Caco-2 (cell line): ENCODE results near the gene AAK1. TPM values are rescaled to one million over a fixed set of nuclear protein-coding genes. Genes with fewer than 3 reads are reported as not detected.

Experiments used
- BruUV-seq: library from RNA; stranded (reverse); fragments of 400-500 nt; replicated peaks from 2 replicates; lab custom pipeline; 2021; lab: Mats Ljungman, UMichigan
- CTCF ChIA-PET: fragments of 300-600 bp; sonication (Branson Sonifier 250); formaldehyde crosslinking; loops from one replicate; lab custom pipeline; 2022; ENCODE audit warnings: antibody characterized with exemption; lab: Charles Lee
- POLR2A ChIA-PET: fragments of 300-600 bp; sonication (Branson Sonifier 250); formaldehyde crosslinking; loops from one replicate; lab custom pipeline; 2022; ENCODE audit warnings: antibody characterized with exemption; lab: Charles Lee
- DNase-seq, 2 experiments: peaks; one replicate each; pipeline versions ENCODE4 v3.0.0 to v3.0.0-alpha.2; 2020 to 2022
- H3K27me3 ChIP-seq: replicated peaks from 2 replicates; pipeline ENCODE4 v1.6.0; 2011; ENCODE audit warnings: low read length; ENCODE audit not compliant: control insufficient read depth, insufficient read depth
- H3K36me3 ChIP-seq: 2 replicates; pipeline ENCODE4 v1.5.1; 2011; ENCODE audit warnings: low read length; ENCODE audit not compliant: control insufficient read depth, insufficient read depth
- H3K4me1 ChIP-seq: fragments of 250-450 bp; sonication (Bioruptor Pico); 2 replicates; pipeline ENCODE4 v1.5.1; 2020; ENCODE audit warnings: mild to moderate bottlenecking
- H3K4me3 ChIP-seq: 2 replicates; pipeline ENCODE4 v1.5.1; 2011; ENCODE audit warnings: low read depth, mild to moderate bottlenecking, control low read depth, low read length
- H3K9me3 ChIP-seq: fragments of 250-450 bp; sonication (Bioruptor Pico); 2 replicates; pipeline ENCODE4 v1.5.1; 2020; ENCODE audit warnings: mild to moderate bottlenecking, moderate library complexity
- H3K27ac Mint-ChIP-seq: one replicate; pipeline ENCODE4 v1.8.0; 2022; ENCODE audit warnings: mixed read lengths; ENCODE audit not compliant: unreplicated experiment
- H3K27me3 Mint-ChIP-seq: one replicate; pipeline ENCODE4 v1.8.0; 2022; ENCODE audit warnings: mixed read lengths; ENCODE audit not compliant: insufficient read depth, unreplicated experiment
- H3K36me3 Mint-ChIP-seq: one replicate; pipeline ENCODE4 v1.8.0; 2022; ENCODE audit warnings: mild to moderate bottlenecking, mixed read lengths; ENCODE audit not compliant: insufficient read depth, unreplicated experiment
- H3K4me1 Mint-ChIP-seq: one replicate; pipeline ENCODE4 v1.8.0; 2022; ENCODE audit warnings: low read depth, mixed read lengths; ENCODE audit not compliant: unreplicated experiment
- H3K4me3 Mint-ChIP-seq: one replicate; pipeline ENCODE4 v1.8.0; 2022; ENCODE audit warnings: mild to moderate bottlenecking, moderate library complexity, mixed read lengths; ENCODE audit not compliant: unreplicated experiment
- H3K9me3 Mint-ChIP-seq: one replicate; pipeline ENCODE4 v1.8.0; 2022; ENCODE audit warnings: mixed read lengths; ENCODE audit not compliant: unreplicated experiment
- CTCF ChIP-seq, 2 experiments: fragments of 200-600 bp in 1 of 2; IDR thresholded peaks; 1 replicate in 1 of 2; 2 replicates in 1 of 2; pipeline versions ENCODE4 v1.5.1 to v1.8.0; 2011 to 2022; ENCODE audit warnings: antibody characterized with exemption in 1 of 2, control low read depth in 1 of 2, inconsistent platforms in 1 of 2, low read depth in 1 of 2, low read length in 1 of 2, mild to moderate bottlenecking in 1 of 2, moderate library complexity in 1 of 2; ENCODE audit not compliant: insufficient read depth in 1 of 2, severe bottlenecking in 1 of 2, unreplicated experiment in 1 of 2
- intact Hi-C: fragments of 100-400 bp; cut with micrococcal nuclease; formaldehyde crosslinking; loops from one replicate; pipeline ENCODE4 v1.10.0; 2022; ENCODE audit not compliant: unreplicated experiment
- total RNA-seq: library from RNA; stranded (reverse); gene quantifications from 2 replicates; pipeline ENCODE4 v1.2.3, GENCODE V29; 2022

The AAK1 gene
- total RNA-seq, 1 experiment from 2014 or later: 39.7 TPM

- intact Hi-C loops: no loop called here
- ChIA-PET CTCF (interaction anchor here (1.0 kb wide), 1 partner anchor 57 kb away, joined by 3 read pairs; the partner anchor contains the start of gene NFU1), POLR2A (no interaction called here)
- DNase-seq: no peak
- no peak for TF ChIP-seq CTCF (IDR thresholded peaks at IDR 0.05; ENCODE audit: insufficient read depth in 1 of 2, low read depth in 1 of 2, low read length in 1 of 2, severe bottlenecking in 1 of 2, unreplicated experiment in 1 of 2)
- Histone ChIP-seq H3K4me3 (no peak overlapping the region), H3K27me3 (no peaks in the 10 kb centered on the region), H3K36me3 (no peaks in the 10 kb centered on the region), H3K4me1 (no peaks in the 10 kb centered on the region), H3K9me3 (no peaks in the 10 kb centered on the region)
- Mint-ChIP-seq H3K27ac (no peak overlapping the region), H3K36me3 (peaks cover 9% of the 10 kb centered on the region), H3K4me1 (peaks cover 11% of the 10 kb centered on the region), H3K27me3 (no peaks in the 10 kb centered on the region), H3K4me3 (no peak overlapping the region), H3K9me3 (no peaks in the 10 kb centered on the region)
- BruUV-seq: no TSS peak
Observed at GRCh38 chr2:69494126-69494525, 149.4 kb downstream of the AAK1 start.

GRCh38 chr2:69493268-69493667 is 150.3 kb downstream of the AAK1 start:
- BruUV-seq: no TSS peak
- intact Hi-C loops: no loop called here
- no peak for TF ChIP-seq CTCF (IDR thresholded peaks at IDR 0.05; ENCODE audit: insufficient read depth in 1 of 2, low read depth in 1 of 2, low read length in 1 of 2, severe bottlenecking in 1 of 2, unreplicated experiment in 1 of 2)
- Histone ChIP-seq H3K4me3 (no peak overlapping the region), H3K27me3 (no peaks in the 10 kb centered on the region), H3K4me1 (no peaks in the 10 kb centered on the region), H3K9me3 (no peaks in the 10 kb centered on the region), H3K36me3 (no peaks in the 10 kb centered on the region)
- Mint-ChIP-seq H3K4me1 (peaks cover 11% of the 10 kb centered on the region), H3K4me3 (no peak overlapping the region), H3K27ac (no peak overlapping the region), H3K27me3 (no peaks in the 10 kb centered on the region), H3K9me3 (no peaks in the 10 kb centered on the region), H3K36me3 (peaks cover 6% of the 10 kb centered on the region)
- DNase-seq: peak in 1 of 2 experiments; percentile 9
- ChIA-PET POLR2A (no interaction called here), CTCF (interaction anchor here (1.0 kb wide), 1 partner anchor 56 kb away, joined by 3 read pairs; the partner anchor contains the start of gene NFU1)

- ChIA-PET CTCF (no interaction called here), POLR2A (no interaction called here)
- no peaks in the 10 kb centered on the region for H3K27me3 Mint-ChIP-seq
- no peaks in the 10 kb centered on the region; the same call in 1 of the 2 replicates for H3K36me3 ChIP-seq
- H3K9me3 Mint-ChIP-seq: no peaks in the 10 kb centered on the region
- no peak overlapping the region for H3K4me3 ChIP-seq
- no peaks in the 10 kb centered on the region for H3K9me3 ChIP-seq
- peaks cover 12% of the 10 kb centered on the region for H3K36me3 Mint-ChIP-seq
- no peaks in the 10 kb centered on the region for H3K27me3 ChIP-seq
- no peaks in the 10 kb centered on the region for H3K4me1 ChIP-seq
- peaks cover 11% of the 10 kb centered on the region for H3K4me1 Mint-ChIP-seq
- DNase-seq: no peak
- TF ChIP-seq CTCF (IDR thresholded peaks at IDR 0.05; ENCODE audit: insufficient read depth in 1 of 2, low read depth in 1 of 2, low read length in 1 of 2, severe bottlenecking in 1 of 2, unreplicated experiment in 1 of 2): no peak
- BruUV-seq: no TSS peak
- no peak overlapping the region for H3K27ac Mint-ChIP-seq
- intact Hi-C loops: no loop called here
- no peak overlapping the region for H3K4me3 Mint-ChIP-seq
Observed at GRCh38 chr2:69491864-69492263, 151.7 kb downstream of the AAK1 start.
